GM21825 (cell line): ENCODE results near the gene CCDC70.

Source experiments
- ATAC-seq: cut with Tn5 transposase; IDR thresholded peaks from one replicate; pipeline ENCODE4 v1.9.1; 2021; ENCODE audit warnings: mild to moderate bottlenecking, moderate library complexity; ENCODE audit not compliant: unreplicated experiment

CCDC70 gene

DNA sequence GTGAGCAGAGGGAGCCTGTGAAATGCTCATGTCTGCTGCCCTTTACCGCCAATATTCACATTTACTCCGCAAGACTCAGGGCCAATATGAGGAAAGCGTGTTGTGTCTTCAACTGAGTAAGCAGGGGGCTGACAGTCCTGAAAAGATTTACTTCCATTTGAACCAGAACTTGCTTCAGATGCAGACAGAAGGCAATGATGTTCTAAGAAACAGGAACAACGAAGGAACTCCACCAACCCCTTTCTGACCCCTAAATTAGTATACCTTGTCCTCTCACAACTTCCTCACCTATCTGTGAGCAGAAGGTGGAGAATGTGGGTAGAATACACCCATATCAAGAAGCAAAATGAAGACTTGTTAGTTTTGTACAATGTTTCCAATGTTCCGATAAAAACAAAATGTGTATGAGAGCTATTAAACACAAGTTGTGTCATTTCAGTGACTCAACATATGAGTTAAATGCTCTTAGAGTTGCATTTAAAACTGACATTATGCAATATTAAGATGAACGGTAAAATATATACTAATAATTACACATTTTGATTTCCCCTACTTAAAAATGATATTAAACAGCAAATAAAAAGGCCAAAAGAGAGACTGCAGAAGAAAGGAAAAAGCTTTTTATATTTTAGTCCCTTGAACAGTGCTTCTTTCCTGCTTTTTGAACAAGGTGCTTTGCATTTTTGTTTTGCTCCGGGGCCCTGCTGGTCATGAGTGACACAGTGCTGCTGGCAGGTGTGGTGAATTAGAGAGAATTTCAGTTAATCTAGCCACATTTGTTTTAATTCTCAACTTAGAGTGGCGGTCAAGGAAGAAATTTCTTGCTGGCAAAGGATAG is 32.8 kb upstream of the CCDC70 start:
- ATAC-seq, result no peak

- ATAC-seq, result no peak
Measured at GRCh38 chr13:51829568-51829899, 32.2 kb upstream of the CCDC70 start.

DNA sequence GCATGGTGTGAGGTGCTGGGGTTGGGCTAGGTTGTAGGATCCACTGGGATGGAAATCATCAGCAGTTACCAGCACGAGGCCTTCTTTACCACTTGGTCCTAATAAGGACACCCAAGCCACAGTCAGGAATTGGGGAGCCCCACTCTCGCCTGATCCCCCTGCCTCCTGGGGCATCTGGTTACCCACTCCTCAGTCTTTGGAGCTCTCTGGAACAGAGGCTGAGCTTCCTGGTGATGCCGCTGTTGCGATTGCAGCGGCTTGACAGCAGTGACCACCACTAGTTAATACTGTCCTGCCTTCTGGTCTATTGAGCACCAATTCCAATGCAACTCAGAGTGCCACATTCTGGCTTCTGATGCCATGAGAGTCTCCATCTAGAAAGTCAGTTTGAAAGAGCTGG is 30.2 kb upstream of the CCDC70 start:
- no peak for ATAC-seq

DNA sequence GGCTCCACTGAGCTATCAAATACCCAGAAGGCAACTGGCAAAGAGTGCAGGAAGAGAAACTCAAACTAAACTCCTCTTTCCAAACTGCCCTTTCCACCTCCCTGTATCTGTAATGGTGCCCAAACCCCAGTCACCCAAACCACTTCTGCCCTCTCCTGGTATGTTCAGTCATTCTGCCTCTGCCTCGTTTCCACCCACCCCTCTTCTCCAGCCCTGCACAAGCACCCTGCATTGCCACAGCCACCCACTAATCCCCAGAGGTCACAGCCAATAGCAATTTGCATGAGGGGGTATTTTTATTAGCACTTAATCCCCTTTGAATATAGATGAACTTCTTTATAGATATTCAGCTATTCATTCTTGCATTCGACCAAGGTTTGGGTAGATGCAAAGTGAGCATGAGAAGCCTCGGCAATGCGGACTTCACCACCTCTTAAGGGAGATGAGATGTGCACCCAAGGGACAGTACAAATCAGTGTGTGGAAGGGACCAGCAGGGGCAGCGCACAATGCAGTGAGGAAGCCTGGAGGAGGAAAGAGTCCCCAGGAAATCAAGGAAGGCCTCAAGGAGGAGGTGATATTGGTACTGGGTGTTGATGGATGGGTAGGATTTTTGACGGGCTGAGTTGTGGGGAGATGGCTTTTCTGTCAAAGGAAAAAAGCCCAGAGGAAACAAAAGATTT is 29.2 kb upstream of the CCDC70 start:
- peak; percentile 83 for ATAC-seq

- ATAC-seq, result no peak
Measured at GRCh38 chr13:51833980-51834379, 27.8 kb upstream of the CCDC70 start.

GRCh38 chr13:51834581-51835171 is 27.1 kb upstream of the CCDC70 start:
- ATAC-seq, result no peak

- no peak for ATAC-seq
Measured at GRCh38 chr13:51837016-51837415, 24.8 kb upstream of the CCDC70 start.

DNA sequence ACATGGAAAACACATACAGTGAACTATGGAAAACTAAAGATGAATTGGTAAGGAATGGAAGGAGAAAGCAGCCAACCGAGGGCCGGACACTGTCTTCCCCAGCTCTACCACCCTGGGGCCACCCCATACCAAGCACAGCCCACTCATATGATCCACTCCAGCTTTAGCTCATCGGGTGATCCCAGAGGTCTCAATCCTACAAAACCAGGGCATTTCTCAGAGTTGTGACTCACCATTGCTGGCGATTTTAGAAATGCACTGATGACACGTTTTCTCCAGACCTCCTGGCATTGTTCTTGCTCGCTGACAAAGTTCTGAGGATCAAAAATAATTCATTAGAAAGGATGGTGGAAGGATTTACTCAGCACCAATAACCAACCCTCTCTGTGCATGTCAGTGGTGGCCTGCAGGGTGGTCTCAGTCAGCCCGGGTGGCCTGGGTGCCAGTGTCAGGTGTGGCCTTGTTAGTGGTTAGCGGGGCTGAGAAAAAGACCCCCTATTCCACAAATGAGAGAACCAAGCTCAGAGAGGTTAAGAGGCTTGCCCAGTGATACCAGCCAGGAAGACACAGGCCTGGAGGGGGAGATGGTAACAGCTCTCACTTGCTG is 23.4 kb upstream of the CCDC70 start:
- ATAC-seq, result no peak

- no peak for ATAC-seq
Measured at GRCh38 chr13:51839711-51840540, 21.8 kb upstream of the CCDC70 start.

- ATAC-seq, result no peak
Measured at GRCh38 chr13:51840917-51841316, 20.9 kb upstream of the CCDC70 start.

- no peak for ATAC-seq
Measured at GRCh38 chr13:51841732-51842131, 20.0 kb upstream of the CCDC70 start.

- no peak for ATAC-seq
Measured at GRCh38 chr13:51843529-51843928, 18.2 kb upstream of the CCDC70 start.

- no peak for ATAC-seq
Measured at GRCh38 chr13:51844862-51845573, 16.8 kb upstream of the CCDC70 start, which contains the start of gene TMEM272. TSS of gene TMEM272 (minus strand) at chr13:51845177. CDS start at chr13:51838530, 6,647 bp downstream.

DNA sequence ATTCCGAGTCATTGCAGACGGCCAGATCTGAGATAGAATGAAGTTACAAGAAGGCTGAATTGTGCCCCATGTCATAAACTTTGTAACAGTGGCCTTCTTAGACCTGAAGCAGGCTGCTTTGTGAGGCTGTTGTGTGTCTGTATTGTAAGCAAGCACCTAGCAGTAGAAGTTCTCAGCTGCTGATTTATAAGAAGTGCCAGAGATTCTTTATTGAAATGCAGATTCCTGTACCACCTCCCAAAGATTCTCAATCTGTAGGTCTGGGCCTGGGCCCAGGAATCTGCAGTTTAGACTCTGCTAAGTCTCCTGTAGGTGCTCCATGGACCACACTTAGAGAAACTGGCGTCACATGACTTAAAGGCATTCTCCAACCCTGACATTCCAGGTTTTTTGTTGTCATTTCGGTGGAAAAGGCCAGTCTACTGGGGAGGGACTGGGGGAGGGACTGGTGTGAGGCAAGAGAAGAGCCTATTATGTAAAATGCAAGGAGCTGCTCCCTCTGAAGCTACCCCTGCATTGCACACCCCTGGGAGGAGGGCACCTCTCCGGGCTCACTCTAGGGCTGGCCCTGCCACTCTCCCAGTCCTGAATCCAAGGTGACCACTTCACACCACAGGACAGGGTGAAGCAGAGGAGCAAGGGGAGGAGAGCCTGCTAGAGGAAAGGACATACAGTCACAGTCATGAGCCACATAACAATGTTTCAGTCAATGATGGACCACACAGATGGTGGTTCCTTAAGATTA is 16.0 kb upstream of the CCDC70 start:
- no peak for ATAC-seq

GRCh38 chr13:51846756-51847155 is 15.0 kb upstream of the CCDC70 start:
- no peak for ATAC-seq

DNA sequence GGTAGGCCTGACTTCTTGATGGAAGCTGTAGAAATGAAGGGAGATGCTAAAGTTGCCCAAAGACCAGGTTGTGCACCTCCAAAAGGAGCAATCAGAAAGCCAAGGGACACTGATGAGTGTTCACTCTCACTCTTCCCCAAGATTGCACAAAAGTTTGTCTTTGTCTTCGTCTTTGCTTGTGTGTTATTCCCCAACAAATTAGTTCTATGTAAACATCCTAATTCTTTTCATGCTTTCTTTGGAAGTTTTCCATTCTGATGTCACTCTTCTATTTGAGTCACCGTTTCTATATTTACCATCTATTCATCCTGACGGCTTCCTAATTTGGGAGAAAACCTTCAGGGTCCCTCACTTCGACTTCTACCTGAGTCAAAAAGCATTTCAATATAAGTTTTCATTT is 13.1 kb upstream of the CCDC70 start:
- no peak for ATAC-seq

DNA sequence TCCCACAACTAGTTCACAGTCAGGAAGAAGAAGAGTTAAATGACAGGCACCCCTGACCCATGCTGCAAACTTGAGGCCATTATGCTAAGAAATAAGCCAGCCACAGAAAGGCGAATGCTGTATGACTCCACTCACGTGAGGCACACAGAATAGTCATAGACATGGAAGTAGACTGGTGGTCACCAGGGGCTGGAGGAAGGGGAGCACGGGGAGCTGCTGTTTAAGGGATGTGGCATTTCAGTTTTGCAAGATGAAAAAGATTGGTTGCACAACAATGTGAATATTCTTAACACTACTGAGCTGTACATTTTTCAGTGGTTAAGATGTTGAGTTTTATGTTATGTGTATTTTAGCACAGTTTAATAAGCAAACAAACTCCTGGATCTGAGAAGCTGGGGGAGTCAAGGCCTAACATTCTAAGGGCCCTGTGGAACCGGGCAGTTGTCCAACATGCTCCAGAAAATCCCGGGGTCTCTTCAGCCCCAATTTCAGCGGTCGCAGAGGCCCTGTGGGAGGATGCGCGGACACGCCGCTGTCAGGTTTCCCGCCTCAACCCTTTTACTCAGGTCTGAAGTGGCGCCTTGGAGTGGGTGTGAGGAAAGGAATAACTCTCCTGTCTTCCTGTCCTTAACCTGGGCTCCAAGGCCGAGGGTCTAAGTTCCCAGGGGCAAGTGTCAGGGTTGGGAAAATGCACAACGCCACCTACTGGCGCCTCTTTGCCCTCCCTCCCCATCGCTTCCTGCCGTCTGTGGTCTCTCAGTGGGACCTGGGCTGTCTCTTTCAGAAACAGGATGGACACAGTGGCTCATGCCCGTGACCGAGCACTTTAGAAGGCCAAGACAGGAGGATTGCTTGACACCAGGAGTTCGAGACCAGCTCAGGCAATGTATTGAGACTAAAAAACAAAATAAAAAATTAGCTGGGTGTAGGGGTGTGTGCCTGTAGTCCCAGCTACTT is 12.3 kb upstream of the CCDC70 start:
- ATAC-seq, result no peak

- no peak for ATAC-seq
Measured at GRCh38 chr13:51856027-51856736, 5.6 kb upstream of the CCDC70 start.
